ENCODE results near the gene PIP4K2C. TPM values are rescaled to one million over a fixed set of nuclear protein-coding genes. Genes with fewer than 3 reads are reported as not detected.
A peak's percentile ranks its signal among the peaks of the same experiment; 100 is the strongest.

The PIP4K2C gene
- polyA plus RNA-seq (2012; ENCODE audit: insufficient read length, low read depth): 11.7 TPM

GRCh38 chr12:57590864-57591781, at the start of gene PIP4K2C:
Gene PIP4K2C (plus strand): TSS chr12:57591192. CDS start chr12:57591290, 98 bp downstream.
- 0 out of 2 replicates have a peak, but pooled peaks have one; percentile 16 for TF ChIP-seq TAF1 (IDR thresholded peaks at IDR 0.05; ENCODE audit: borderline replicate concordance, insufficient read depth, low read length)
- TF ChIP-seq REST (IDR thresholded peaks at IDR 0.05; ENCODE audit: insufficient read depth in 1 of 2, low read depth in 2 of 2, low read length in 2 of 2): no peak
- TF ChIP-seq FOXP2 (optimal IDR thresholded peaks at IDR 0.05; ENCODE audit: borderline replicate concordance, extremely low read depth, extremely low read length, insufficient read depth): peak; percentile 85
- TF ChIP-seq SIN3A (IDR thresholded peaks at IDR 0.05; ENCODE audit: borderline replicate concordance, insufficient read depth, low read length): peak; percentile 36; the same call in 1 of the 2 replicates
- TF ChIP-seq POLR2AphosphoS5 (IDR thresholded peaks at IDR 0.05; ENCODE audit: low read depth, low read length): peak; percentile 46

- TF ChIP-seq TAF1 (IDR thresholded peaks at IDR 0.05; ENCODE audit: borderline replicate concordance, insufficient read depth, low read length): no peak
Observed at GRCh38 chr12:57541717-57542116, 49.3 kb upstream of the PIP4K2C start.

- TF ChIP-seq SIN3A (IDR thresholded peaks at IDR 0.05; ENCODE audit: borderline replicate concordance, insufficient read depth, low read length) (no peak), POLR2AphosphoS5 (IDR thresholded peaks at IDR 0.05; ENCODE audit: low read depth, low read length) (no peak), FOXP2 (optimal IDR thresholded peaks at IDR 0.05; ENCODE audit: borderline replicate concordance, extremely low read depth, extremely low read length, insufficient read depth) (no peak), TAF1 (IDR thresholded peaks at IDR 0.05; ENCODE audit: borderline replicate concordance, insufficient read depth, low read length) (no peak), REST (IDR thresholded peaks at IDR 0.05; ENCODE audit: insufficient read depth in 1 of 2, low read depth in 2 of 2, low read length in 2 of 2) (no peak)
Observed at GRCh38 chr12:57543581-57543980, 47.4 kb upstream of the PIP4K2C start.

- TF ChIP-seq TAF1 (IDR thresholded peaks at IDR 0.05; ENCODE audit: borderline replicate concordance, insufficient read depth, low read length): no peak
- TF ChIP-seq REST (IDR thresholded peaks at IDR 0.05; ENCODE audit: insufficient read depth in 1 of 2, low read depth in 2 of 2, low read length in 2 of 2): no peak
- TF ChIP-seq FOXP2 (optimal IDR thresholded peaks at IDR 0.05; ENCODE audit: borderline replicate concordance, extremely low read depth, extremely low read length, insufficient read depth): no peak
- no peak for TF ChIP-seq POLR2AphosphoS5 (IDR thresholded peaks at IDR 0.05; ENCODE audit: low read depth, low read length)
Observed at GRCh38 chr12:57545809-57546437, 45.1 kb upstream of the PIP4K2C start.

GRCh38 chr12:57546438-57547287, 44.3 kb upstream of the PIP4K2C start, which contains the start of gene DCTN2:
Gene DCTN2 (minus strand): TSS chr12:57547192. CDS start chr12:57547063, 129 bp downstream.
- no peak for TF ChIP-seq SIN3A (IDR thresholded peaks at IDR 0.05; ENCODE audit: borderline replicate concordance, insufficient read depth, low read length)
- peak; percentile 77 for TF ChIP-seq POLR2AphosphoS5 (IDR thresholded peaks at IDR 0.05; ENCODE audit: low read depth, low read length)
